Tibial nerve (tissue), 3 donors: ENCODE results near the gene DPP10.

Experiments
- CTCF ChIP-seq, 5 experiments: fragments of 200-600 bp in 3 of 5; fragments of 450-650 bp in 2 of 5; sonication (generic) in 3 of 5; IDR thresholded peaks; one replicate each; pipeline ENCODE4 v1.5.1; 2016 to 2019; ENCODE audit warnings: antibody characterized with exemption in 5 of 5, mild to moderate bottlenecking in 3 of 5, moderate library complexity in 2 of 5
- POLR2A ChIP-seq, 2 donors: fragments of 450-650 bp; IDR thresholded peaks; one replicate each; pipeline ENCODE4 v1.6.1; 2017; ENCODE audit warnings: antibody characterized with exemption in 2 of 2, mild to moderate bottlenecking in 2 of 2, moderate library complexity in 2 of 2

- TF ChIP-seq CTCF (IDR thresholded peaks at IDR 0.05) (no peak), POLR2A (IDR thresholded peaks at IDR 0.05) (no peak)
These were observed 1252.2 kb downstream of the DPP10 start for GRCh38 chr2:115694651-115695050.
